ENCODE data around the gene TFCP2L1.

GRCh38 chr2:121247534-121247933, 37.5 kb downstream of the TFCP2L1 start:
- TF ChIP-seq CTCF (conservative IDR thresholded peaks at IDR 0.05; ENCODE audit: low read depth in 2 of 2) (no peak), POLR2AphosphoS5 (IDR thresholded peaks at IDR 0.05; ENCODE audit: low read depth) (no peak), CREB1 (CRISPR knock-in tag; IDR thresholded peaks at IDR 0.05; ENCODE audit: low read depth) (no peak), EZH2 (IDR thresholded peaks at IDR 0.05; ENCODE audit: low read depth, unreplicated experiment) (no peak), ZNF114 (CRISPR knock-in tag; IDR thresholded peaks at IDR 0.05) (no peak), EZH2phosphoT487 (IDR thresholded peaks at IDR 0.05; ENCODE audit: unreplicated experiment) (no peak), JUNB (IDR thresholded peaks at IDR 0.05; ENCODE audit: unreplicated experiment) (no peak), STAT1 (IDR thresholded peaks at IDR 0.05; ENCODE audit: unreplicated experiment) (no peak)
- TF ChIP-seq, protein P1, sequence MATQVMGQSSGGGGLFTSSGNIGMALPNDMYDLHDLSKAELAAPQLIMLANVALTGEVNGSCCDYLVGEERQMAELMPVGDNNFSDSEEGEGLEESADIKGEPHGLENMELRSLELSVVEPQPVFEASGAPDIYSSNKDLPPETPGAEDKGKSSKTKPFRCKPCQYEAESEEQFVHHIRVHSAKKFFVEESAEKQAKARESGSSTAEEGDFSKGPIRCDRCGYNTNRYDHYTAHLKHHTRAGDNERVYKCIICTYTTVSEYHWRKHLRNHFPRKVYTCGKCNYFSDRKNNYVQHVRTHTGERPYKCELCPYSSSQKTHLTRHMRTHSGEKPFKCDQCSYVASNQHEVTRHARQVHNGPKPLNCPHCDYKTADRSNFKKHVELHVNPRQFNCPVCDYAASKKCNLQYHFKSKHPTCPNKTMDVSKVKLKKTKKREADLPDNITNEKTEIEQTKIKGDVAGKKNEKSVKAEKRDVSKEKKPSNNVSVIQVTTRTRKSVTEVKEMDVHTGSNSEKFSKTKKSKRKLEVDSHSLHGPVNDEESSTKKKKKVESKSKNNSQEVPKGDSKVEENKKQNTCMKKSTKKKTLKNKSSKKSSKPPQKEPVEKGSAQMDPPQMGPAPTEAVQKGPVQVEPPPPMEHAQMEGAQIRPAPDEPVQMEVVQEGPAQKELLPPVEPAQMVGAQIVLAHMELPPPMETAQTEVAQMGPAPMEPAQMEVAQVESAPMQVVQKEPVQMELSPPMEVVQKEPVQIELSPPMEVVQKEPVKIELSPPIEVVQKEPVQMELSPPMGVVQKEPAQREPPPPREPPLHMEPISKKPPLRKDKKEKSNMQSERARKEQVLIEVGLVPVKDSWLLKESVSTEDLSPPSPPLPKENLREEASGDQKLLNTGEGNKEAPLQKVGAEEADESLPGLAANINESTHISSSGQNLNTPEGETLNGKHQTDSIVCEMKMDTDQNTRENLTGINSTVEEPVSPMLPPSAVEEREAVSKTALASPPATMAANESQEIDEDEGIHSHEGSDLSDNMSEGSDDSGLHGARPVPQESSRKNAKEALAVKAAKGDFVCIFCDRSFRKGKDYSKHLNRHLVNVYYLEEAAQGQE (IDR thresholded peaks at IDR 0.05; ENCODE audit: unreplicated experiment), result no peak
- TF ChIP-seq, protein P2, sequence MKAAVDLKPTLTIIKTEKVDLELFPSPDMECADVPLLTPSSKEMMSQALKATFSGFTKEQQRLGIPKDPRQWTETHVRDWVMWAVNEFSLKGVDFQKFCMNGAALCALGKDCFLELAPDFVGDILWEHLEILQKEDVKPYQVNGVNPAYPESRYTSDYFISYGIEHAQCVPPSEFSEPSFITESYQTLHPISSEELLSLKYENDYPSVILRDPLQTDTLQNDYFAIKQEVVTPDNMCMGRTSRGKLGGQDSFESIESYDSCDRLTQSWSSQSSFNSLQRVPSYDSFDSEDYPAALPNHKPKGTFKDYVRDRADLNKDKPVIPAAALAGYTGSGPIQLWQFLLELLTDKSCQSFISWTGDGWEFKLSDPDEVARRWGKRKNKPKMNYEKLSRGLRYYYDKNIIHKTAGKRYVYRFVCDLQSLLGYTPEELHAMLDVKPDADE (IDR thresholded peaks at IDR 0.05), result no peak

All from GM23338 (cell line).